Tongue (tissue), 2 donors: ENCODE measurements around the gene GALC. TPM values are rescaled to one million over a fixed set of nuclear protein-coding genes. Genes with fewer than 3 reads are reported as not detected.

Source experiments
- DNase-seq: peaks from one replicate; pipeline ENCODE4 v3.0.0-alpha.2; 2015
- total RNA-seq: library from RNA; depleted of rRNA; stranded (reverse); fragments of >200 nt; gene quantifications from one replicate; pipeline ENCODE4 v1.2.3, GENCODE V29; 2014

GALC gene
- total RNA-seq, 1 donor from 2014 or later, result 33.6 TPM

- no peak for DNase-seq
Measured at GRCh38 chr14:87955501-87955900, 37.5 kb downstream of the GALC start.

GRCh38 chr14:87952307-87953094, 40.5 kb downstream of the GALC start:
- no peak for DNase-seq

GRCh38 chr14:87944987-87945604, 47.9 kb downstream of the GALC start:
- peak; percentile 71 for DNase-seq

GRCh38 chr14:87940894-87941293, 52.1 kb downstream of the GALC start:
- DNase-seq, result no peak

GRCh38 chr14:87940382-87940781, 52.6 kb downstream of the GALC start:
- no peak for DNase-seq

- no peak for DNase-seq
Measured at GRCh38 chr14:87935886-87936285, 57.1 kb downstream of the GALC start.

- DNase-seq, result no peak
Measured at GRCh38 chr14:87935081-87935828, 57.7 kb downstream of the GALC start.

- no peak for DNase-seq
Measured at GRCh38 chr14:87934185-87934584, 58.8 kb downstream of the GALC start.

- no peak for DNase-seq
Measured at GRCh38 chr14:87916886-87917275, 76.1 kb downstream of the GALC start.

GRCh38 chr14:87916103-87916885, 76.7 kb downstream of the GALC start:
- no peak for DNase-seq

GRCh38 chr14:87908550-87908949, 84.4 kb downstream of the GALC start:
- no peak for DNase-seq

- DNase-seq, result no peak
Measured at GRCh38 chr14:87901652-87902051, 91.3 kb downstream of the GALC start.

- no peak for DNase-seq
Measured at GRCh38 chr14:87901236-87901635, 91.7 kb downstream of the GALC start.

GRCh38 chr14:87899228-87899627, 93.8 kb downstream of the GALC start:
- DNase-seq, result no peak

GRCh38 chr14:87898301-87898700, 94.7 kb downstream of the GALC start:
- DNase-seq, result peak; percentile 22

- peak; percentile 87 for DNase-seq
Measured at GRCh38 chr14:87896393-87897380, 96.3 kb downstream of the GALC start.

GRCh38 chr14:87894920-87895319, 98.1 kb downstream of the GALC start:
- DNase-seq, result no peak

GRCh38 chr14:87892763-87893162, 100.2 kb downstream of the GALC start:
- no peak for DNase-seq

- DNase-seq, result no peak
Measured at GRCh38 chr14:87888136-87888999, 104.6 kb downstream of the GALC start.

- DNase-seq, result no peak
Measured at GRCh38 chr14:87883750-87884149, 109.2 kb downstream of the GALC start.
